ENCODE measurements around the gene TSPAN11. TPM values are rescaled to one million over a fixed set of nuclear protein-coding genes. Genes with fewer than 3 reads are reported as not detected.

TSPAN11 gene
- total and polyA plus RNA-seq, 5 donors, result 2.8 to 4.9 (median 4.0) TPM

DNA sequence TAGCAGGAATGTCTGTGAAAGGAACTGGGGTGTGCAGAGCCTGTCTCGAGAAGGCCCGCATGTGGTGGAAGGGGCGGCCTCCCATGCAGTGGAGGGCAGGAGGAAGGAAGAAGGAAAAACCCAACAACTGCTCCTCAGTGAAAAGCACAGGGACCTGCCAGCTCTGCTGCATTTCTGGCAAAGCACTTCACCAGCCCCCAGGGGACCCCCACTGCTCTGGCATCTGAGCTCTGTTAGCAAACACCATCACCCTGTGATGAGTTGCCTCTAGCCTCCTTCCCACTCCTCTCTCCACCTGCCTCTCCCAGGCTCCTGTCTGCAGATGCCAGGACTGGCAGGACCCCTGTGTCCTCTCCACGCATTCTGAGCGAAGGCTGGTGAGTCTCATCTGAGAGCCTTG lies 78.1 kb downstream of the TSPAN11 start:
- no peak for DNase-seq
- WGBS, result 92% methylated on average over 5 of the region's 5 CpGs
- no peaks in the 10 kb centered on the region for H3K9me3 ChIP-seq (ENCODE audit: control insufficient read depth, low read length)
- no peak overlapping the region for H3K27ac ChIP-seq (ENCODE audit: low read length)
- H3K27me3 ChIP-seq (ENCODE audit: control insufficient read depth, insufficient read depth), result no peaks in the 10 kb centered on the region
- H3K4me1 ChIP-seq (ENCODE audit: control insufficient read depth, insufficient read depth, low read length), result no peaks in the 10 kb centered on the region
- H3K4me3 ChIP-seq (ENCODE audit: low read length), result no peak overlapping the region
- ATAC-seq, result no peak
- intact Hi-C loops (cut with DNase I), result no loop called here

DNA sequence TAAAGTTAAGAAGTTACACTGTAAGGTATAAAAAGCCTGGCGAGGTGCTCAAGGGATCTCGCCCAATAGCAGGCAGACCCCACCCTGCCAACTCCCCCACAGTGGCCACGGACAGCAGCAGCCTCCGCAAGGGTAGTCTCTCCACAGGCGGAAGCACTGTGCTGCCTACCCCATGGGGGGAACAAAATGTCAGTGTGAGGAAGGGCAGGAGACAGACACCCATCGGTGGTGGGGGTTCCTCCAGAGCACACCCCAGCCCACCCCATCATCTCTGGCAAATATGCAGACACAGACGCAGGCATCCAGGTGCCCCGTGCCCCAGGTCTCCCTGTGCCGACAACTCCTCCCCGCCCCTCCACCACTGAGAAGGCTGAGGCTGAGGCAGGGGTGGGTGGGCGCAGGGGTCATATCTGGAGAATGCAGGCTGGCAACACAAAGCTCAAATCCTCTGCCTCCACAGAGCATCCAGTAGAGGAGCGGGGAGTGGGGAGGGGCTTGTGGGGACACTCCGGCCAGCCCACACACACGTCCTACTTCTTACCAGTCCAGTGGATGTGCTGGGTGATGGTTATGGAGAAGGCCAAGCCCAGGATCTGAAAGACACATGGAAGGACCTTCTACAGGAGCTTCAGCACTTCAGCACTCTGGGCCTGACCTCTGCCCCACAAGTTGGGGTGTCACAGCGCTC lies 78.9 kb downstream of the TSPAN11 start:
- intact Hi-C loops (cut with DNase I), result no loop called here
- Histone ChIP-seq H3K9me3 (ENCODE audit: control insufficient read depth, low read length) (no peaks in the 10 kb centered on the region), H3K27ac (ENCODE audit: low read length) (no peak overlapping the region), H3K4me1 (ENCODE audit: control insufficient read depth, insufficient read depth, low read length) (no peaks in the 10 kb centered on the region), H3K4me3 (ENCODE audit: low read length) (no peak overlapping the region), H3K27me3 (ENCODE audit: control insufficient read depth, insufficient read depth) (no peaks in the 10 kb centered on the region)
- WGBS, result 94% methylated on average over 15 of the region's 15 CpGs
- ATAC-seq (no peak), DNase-seq (no peak)

DNA sequence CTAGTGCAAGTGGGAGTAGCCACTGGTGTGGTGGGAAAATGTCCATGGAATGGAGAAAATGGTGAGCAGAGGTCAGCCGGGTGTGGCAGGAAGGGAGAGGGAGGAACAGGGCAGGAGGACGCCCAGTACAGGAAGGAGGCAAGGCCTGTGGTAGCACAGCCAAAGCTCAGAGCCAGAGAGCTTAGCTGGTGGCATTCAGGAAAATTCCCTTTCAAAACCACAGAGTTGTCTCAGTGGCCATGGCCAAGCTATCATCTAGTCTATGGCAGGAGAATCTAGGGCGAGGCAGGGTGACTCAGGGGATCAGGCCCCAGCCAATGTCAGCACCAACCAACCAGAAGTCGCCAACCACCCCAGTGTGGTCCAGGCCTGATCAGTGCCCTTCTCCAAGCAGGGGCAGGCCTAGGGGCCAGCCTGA lies 79.4 kb downstream of the TSPAN11 start:
- Histone ChIP-seq H3K4me3 (ENCODE audit: low read length) (no peak overlapping the region), H3K27me3 (ENCODE audit: control insufficient read depth, insufficient read depth) (no peaks in the 10 kb centered on the region), H3K27ac (ENCODE audit: low read length) (no peak overlapping the region), H3K9me3 (ENCODE audit: control insufficient read depth, low read length) (no peaks in the 10 kb centered on the region), H3K4me1 (ENCODE audit: control insufficient read depth, insufficient read depth, low read length) (no peaks in the 10 kb centered on the region)
- intact Hi-C loops (cut with DNase I), result no loop called here
- peak; percentile 27 to 91 for ATAC-seq
- peak in 1 of 3 donors; percentile 59 for DNase-seq
- WGBS, result 81% methylated on average over 4 of the region's 4 CpGs

DNA sequence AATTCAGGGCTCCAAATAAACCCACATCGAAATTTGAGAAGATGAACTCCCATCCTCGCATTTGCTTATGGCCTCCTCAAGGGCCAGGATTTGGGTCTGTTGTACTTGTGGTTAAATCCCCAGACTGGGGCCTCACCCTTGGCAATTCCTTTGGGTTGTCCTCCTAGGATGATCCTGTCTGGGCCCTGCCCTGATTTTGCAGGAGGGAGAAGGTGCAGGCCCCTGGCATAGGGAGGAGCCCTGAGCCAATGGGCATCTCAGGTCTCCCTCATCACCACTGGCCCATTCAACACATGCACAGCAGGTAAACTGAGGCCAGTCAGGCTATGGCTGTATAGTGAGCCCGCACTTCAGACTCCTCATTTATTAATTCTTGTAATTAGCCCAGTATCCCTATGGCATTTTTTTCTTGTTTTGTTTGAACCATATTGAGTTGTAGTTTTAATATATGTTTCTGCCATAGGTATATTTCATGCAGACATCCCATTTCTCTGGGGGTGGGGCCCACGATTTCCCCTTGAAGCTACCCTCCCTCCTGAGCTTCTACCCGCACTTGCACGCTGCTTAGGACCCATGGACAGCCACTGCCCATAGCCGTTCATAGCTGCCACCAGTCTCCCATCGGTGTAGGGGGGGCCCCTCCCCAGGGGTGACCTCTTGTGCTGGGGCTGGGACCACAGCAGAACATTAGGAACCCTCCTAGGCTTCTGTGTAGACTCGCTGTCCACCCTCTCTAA lies 80.0 kb downstream of the TSPAN11 start:
- intact Hi-C loops (cut with DNase I), result no loop called here
- no peaks in the 10 kb centered on the region for H3K4me1 ChIP-seq (ENCODE audit: control insufficient read depth, insufficient read depth, low read length)
- no peak overlapping the region for H3K4me3 ChIP-seq (ENCODE audit: low read length)
- 93% methylated on average over 9 of the region's 9 CpGs for WGBS
- no peak overlapping the region for H3K27ac ChIP-seq (ENCODE audit: low read length)
- no peaks in the 10 kb centered on the region for H3K9me3 ChIP-seq (ENCODE audit: control insufficient read depth, low read length)
- ATAC-seq, result no peak
- H3K27me3 ChIP-seq (ENCODE audit: control insufficient read depth, insufficient read depth), result no peaks in the 10 kb centered on the region
- no peak for DNase-seq

DNA sequence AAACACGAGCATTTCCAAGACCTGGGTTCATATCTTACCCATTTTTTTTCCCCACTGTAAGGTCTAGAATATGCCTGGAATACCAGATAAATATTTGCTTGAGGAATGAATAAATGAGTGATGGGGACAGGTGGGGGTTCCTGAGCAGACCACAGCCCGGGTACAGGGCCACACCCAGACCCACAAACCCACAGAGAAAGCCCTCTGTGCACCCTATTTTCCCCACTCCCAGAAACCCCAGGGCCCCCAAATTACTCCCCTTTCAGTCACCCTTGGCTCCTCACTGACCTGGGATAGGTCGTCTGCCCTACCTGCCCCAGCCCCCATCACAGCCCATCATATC lies 80.6 kb downstream of the TSPAN11 start:
- Histone ChIP-seq H3K4me1 (ENCODE audit: control insufficient read depth, insufficient read depth, low read length) (no peaks in the 10 kb centered on the region), H3K4me3 (ENCODE audit: low read length) (no peak overlapping the region), H3K27ac (ENCODE audit: low read length) (no peak overlapping the region), H3K9me3 (ENCODE audit: control insufficient read depth, low read length) (no peaks in the 10 kb centered on the region), H3K27me3 (ENCODE audit: control insufficient read depth, insufficient read depth) (no peaks in the 10 kb centered on the region)
- 85% methylated on average over 3 of the region's 3 CpGs for WGBS
- intact Hi-C loops (cut with DNase I), result no loop called here
- ATAC-seq (no peak), DNase-seq (no peak)

DNA sequence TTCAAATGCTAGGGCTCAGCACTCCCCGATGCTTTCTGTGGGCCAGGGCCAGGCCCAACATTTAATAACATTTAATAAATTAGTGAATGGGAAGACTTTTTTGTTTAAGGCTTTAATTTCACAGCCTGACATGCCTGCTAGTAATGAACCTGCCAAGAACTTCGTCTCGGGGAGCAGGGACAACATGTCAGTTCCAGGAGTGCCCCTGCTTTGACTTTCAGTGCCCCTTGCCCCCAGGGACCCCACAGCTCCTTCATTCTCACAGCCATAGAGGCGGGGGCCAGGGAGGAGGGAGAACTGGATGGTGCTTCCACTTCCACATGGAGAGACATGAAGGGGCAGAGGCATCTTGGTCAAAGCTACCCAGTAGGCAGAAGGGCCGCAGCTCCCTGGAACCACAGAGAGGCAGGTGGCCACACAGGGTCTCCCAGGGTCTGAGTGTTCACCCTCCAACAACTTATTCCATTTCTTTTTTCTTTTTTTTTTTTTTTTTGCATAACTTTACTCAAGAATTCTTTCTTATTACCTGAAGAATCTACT lies 81.2 kb downstream of the TSPAN11 start:
- Histone ChIP-seq H3K9me3 (ENCODE audit: control insufficient read depth, low read length) (no peaks in the 10 kb centered on the region), H3K4me3 (ENCODE audit: low read length) (no peak overlapping the region), H3K27ac (ENCODE audit: low read length) (no peak overlapping the region), H3K4me1 (ENCODE audit: control insufficient read depth, insufficient read depth, low read length) (no peaks in the 10 kb centered on the region), H3K27me3 (ENCODE audit: control insufficient read depth, insufficient read depth) (no peaks in the 10 kb centered on the region)
- 82% methylated on average over 5 of the region's 5 CpGs for WGBS
- intact Hi-C loops (cut with DNase I), result no loop called here
- no peak for DNase-seq
- ATAC-seq, result no peak

DNA sequence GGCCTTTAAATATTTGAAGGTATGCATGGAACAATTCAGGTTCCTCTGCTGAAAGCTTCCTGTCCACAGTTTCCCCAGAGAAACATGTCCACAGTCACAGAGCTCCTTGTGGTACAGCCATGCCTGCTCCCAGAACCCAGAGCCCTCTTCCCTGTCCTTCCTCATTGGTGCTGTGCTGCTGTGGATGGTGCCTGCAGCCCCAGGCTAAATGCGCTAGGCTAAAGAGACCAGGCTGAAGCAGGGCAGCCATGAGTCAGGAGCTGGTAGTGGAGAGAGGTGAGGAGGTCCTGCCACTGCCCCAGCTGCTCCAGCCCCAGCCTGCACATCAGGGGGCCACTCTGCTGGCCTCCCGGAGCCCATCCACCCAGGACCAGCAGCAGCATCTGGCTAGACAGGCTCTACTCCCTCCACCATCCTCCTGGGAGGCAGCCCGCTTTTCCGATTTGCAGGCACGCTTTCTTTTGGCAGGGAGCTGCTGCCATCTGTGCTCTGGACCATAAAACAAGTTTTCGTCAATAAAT lies 81.8 kb downstream of the TSPAN11 start:
- Histone ChIP-seq H3K9me3 (ENCODE audit: control insufficient read depth, low read length) (no peaks in the 10 kb centered on the region), H3K4me3 (ENCODE audit: low read length) (no peak overlapping the region), H3K27me3 (ENCODE audit: control insufficient read depth, insufficient read depth) (no peaks in the 10 kb centered on the region), H3K27ac (ENCODE audit: low read length) (no peak overlapping the region), H3K4me1 (ENCODE audit: control insufficient read depth, insufficient read depth, low read length) (no peaks in the 10 kb centered on the region)
- DNase-seq (no peak), ATAC-seq (no peak)
- WGBS, result 79% methylated on average over 6 of the region's 6 CpGs
- intact Hi-C loops (cut with DNase I), result no loop called here

DNA sequence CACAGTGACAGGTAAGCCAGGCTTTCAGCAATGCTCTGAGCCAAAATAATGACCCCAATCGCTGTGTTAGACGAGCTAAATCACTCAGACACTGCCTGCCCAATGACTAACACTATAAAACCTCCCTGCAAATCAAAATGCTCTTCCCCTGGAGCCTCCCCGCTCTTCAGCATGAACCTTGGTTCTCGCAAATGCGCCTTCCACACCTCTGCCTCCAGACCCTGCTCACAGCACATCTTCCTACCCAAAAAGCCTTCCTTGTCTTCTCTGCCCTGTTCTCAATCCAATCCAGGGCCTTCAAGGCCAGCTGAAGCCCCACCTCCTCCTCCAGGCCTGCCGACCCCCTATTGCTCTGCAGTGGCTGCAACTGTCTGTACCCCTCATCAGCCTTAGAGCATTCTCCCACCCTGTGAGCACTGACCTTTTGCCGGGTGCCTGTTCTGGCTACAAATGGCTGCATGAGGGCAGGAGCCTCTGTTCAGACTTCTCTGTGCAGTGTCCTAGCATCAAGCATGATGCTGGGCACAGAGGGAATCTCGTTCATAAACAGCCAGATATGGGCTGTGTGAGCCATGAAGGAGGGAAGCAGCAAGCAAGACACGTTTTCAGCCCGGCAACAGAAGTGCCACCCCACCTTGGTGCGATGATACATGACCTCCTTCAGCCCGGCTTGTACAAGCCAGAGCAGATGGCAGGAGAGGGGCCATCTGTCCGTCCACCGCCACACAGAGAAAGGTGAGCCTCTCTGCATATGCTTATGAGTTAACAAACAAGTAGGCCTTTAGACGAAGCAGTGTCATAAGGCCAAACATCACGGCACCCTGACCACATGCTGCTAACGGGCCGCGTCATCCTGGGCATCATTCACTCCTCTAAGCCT lies 82.7 kb downstream of the TSPAN11 start:
- ATAC-seq (no peak), DNase-seq (no peak)
- intact Hi-C loops (cut with DNase I), result no loop called here
- Histone ChIP-seq H3K4me1 (ENCODE audit: control insufficient read depth, insufficient read depth, low read length) (no peaks in the 10 kb centered on the region), H3K27me3 (ENCODE audit: control insufficient read depth, insufficient read depth) (no peaks in the 10 kb centered on the region), H3K27ac (ENCODE audit: low read length) (no peak overlapping the region), H3K9me3 (ENCODE audit: control insufficient read depth, low read length) (no peaks in the 10 kb centered on the region), H3K4me3 (ENCODE audit: low read length) (no peak overlapping the region)
- WGBS, result 88% methylated on average over 19 of the region's 19 CpGs

DNA sequence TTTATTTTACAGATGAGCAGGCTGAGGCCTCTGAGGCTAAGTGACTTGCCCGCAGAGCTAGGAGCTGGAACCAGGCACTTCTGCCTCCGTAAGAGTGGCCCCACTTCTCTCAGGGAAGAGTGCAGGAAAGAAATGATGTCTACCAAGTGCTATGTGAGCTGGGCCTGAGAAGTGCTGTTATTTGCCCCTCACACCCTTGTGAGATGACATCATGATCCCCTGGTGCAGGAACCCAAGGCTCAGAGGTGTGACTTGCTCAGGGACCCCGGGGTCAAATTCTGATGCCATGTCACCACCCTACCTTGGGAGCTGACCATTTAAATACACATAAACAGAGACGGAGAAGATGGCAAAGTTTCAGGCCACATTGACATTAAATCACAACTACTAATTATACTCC lies 83.4 kb downstream of the TSPAN11 start:
- 84% methylated on average over 4 of the region's 4 CpGs for WGBS
- intact Hi-C loops (cut with DNase I), result no loop called here
- H3K4me1 ChIP-seq (ENCODE audit: control insufficient read depth, insufficient read depth, low read length), result no peaks in the 10 kb centered on the region
- ATAC-seq (no peak), DNase-seq (no peak)
- H3K9me3 ChIP-seq (ENCODE audit: control insufficient read depth, low read length), result no peaks in the 10 kb centered on the region
- H3K27ac ChIP-seq (ENCODE audit: low read length), result no peak overlapping the region
- H3K27me3 ChIP-seq (ENCODE audit: control insufficient read depth, insufficient read depth), result no peaks in the 10 kb centered on the region
- no peak overlapping the region for H3K4me3 ChIP-seq (ENCODE audit: low read length)

DNA sequence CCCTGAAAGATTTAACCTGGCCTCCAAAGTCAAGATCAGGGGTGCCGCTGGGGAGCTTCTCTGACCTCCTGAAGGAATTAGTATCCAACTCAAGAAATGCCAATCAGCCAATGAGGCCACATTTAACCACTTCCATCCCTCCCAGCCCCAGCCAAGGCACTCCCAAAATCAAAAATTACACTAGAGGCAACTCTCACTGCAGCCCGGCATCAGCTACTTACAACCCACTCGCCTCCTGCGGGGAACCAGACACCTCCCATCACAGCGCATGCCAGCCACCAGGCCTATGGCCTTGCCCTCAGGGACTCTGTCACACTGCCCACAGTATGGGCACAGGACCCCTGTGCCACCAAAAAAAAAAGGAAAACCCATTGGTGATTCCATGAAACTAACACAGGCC lies 84.8 kb downstream of the TSPAN11 start:
- Histone ChIP-seq H3K9me3 (ENCODE audit: control insufficient read depth, low read length) (no peaks in the 10 kb centered on the region), H3K4me1 (ENCODE audit: control insufficient read depth, insufficient read depth, low read length) (no peaks in the 10 kb centered on the region), H3K27ac (ENCODE audit: low read length) (no peak overlapping the region), H3K4me3 (ENCODE audit: low read length) (no peak overlapping the region), H3K27me3 (ENCODE audit: control insufficient read depth, insufficient read depth) (no peaks in the 10 kb centered on the region)
- intact Hi-C loops (cut with DNase I), result no loop called here
- no peak for DNase-seq
- ATAC-seq, result no peak
- 96% methylated on average over 5 of the region's 5 CpGs for WGBS

Measured in right cardiac atrium (tissue), 5 donors.